ENCODE results near the gene TMEM181. TPM values are rescaled to one million over a fixed set of nuclear protein-coding genes. Genes with fewer than 3 reads are reported as not detected.

The TMEM181 gene
- total RNA-seq, 1 donor from 2014 or later: 31.0 TPM

- H3K4me3 ChIP-seq (ENCODE audit: insufficient read depth, low read depth, low read length): no peak overlapping the region
- Mint-ChIP-seq H3K27me3 (ENCODE audit: low read depth, unreplicated experiment) (no peaks in the 10 kb centered on the region), H3K36me3 (ENCODE audit: low read depth, unreplicated experiment) (peaks cover 20% of the 10 kb centered on the region), H3K4me1 (ENCODE audit: low read depth, unreplicated experiment) (peaks cover 3% of the 10 kb centered on the region), H3K9me3 (ENCODE audit: unreplicated experiment) (no peaks in the 10 kb centered on the region), H3K27ac (ENCODE audit: unreplicated experiment) (no peak overlapping the region), H3K4me3 (ENCODE audit: unreplicated experiment) (no peak overlapping the region)
- no peak overlapping the region for H3K9ac ChIP-seq (ENCODE audit: low read length)
- H3K36me3 ChIP-seq (ENCODE audit: insufficient read depth, low read length): peaks cover 26% of the 10 kb centered on the region
- H3K79me2 ChIP-seq (ENCODE audit: insufficient read depth, low read length): no peaks in the 10 kb centered on the region
- H3K4me1 ChIP-seq (ENCODE audit: insufficient read depth, low read length): no peaks in the 10 kb centered on the region
- no peak overlapping the region for H2AFZ ChIP-seq (ENCODE audit: low read depth, low read length)
- TF ChIP-seq CTCF (IDR thresholded peaks at IDR 0.05; ENCODE audit: insufficient read depth, low read depth, low read length) (peak; percentile 32), EZH2 (IDR thresholded peaks at IDR 0.05; ENCODE audit: insufficient read depth, low read length) (no peak)
- H3K27ac ChIP-seq (ENCODE audit: low read depth, low read length): no peak overlapping the region
- H3K27me3 ChIP-seq (ENCODE audit: insufficient read depth, low read length): no peaks in the 10 kb centered on the region
- no peaks in the 10 kb centered on the region for H3K9me3 ChIP-seq (ENCODE audit: insufficient read depth, low read depth, low read length)
- H4K20me1 ChIP-seq (ENCODE audit: insufficient read depth, low read length): peaks cover 4% of the 10 kb centered on the region
- no peak overlapping the region for H3K4me2 ChIP-seq (ENCODE audit: low read length)
- DNase-seq (ENCODE audit: low read depth) (no peak), FAIRE-seq (no peak)
These were observed 35.3 kb downstream of the TMEM181 start for GRCh38 chr6:158595223-158595622.

- no peak overlapping the region for H3K9ac ChIP-seq (ENCODE audit: low read length)
- H3K9me3 ChIP-seq (ENCODE audit: insufficient read depth, low read depth, low read length): no peaks in the 10 kb centered on the region
- TF ChIP-seq CTCF (IDR thresholded peaks at IDR 0.05; ENCODE audit: insufficient read depth, low read depth, low read length) (no peak), EZH2 (IDR thresholded peaks at IDR 0.05; ENCODE audit: insufficient read depth, low read length) (no peak)
- no peak overlapping the region for H3K4me3 ChIP-seq (ENCODE audit: insufficient read depth, low read depth, low read length)
- H3K79me2 ChIP-seq (ENCODE audit: insufficient read depth, low read length): no peaks in the 10 kb centered on the region
- no peak overlapping the region for H3K27ac ChIP-seq (ENCODE audit: low read depth, low read length)
- no peak overlapping the region for H3K4me2 ChIP-seq (ENCODE audit: low read length)
- no peak for DNase-seq (ENCODE audit: low read depth)
- no peaks in the 10 kb centered on the region for H3K27me3 ChIP-seq (ENCODE audit: insufficient read depth, low read length)
- no peaks in the 10 kb centered on the region for H3K27me3 Mint-ChIP-seq (ENCODE audit: low read depth, unreplicated experiment)
- peaks cover 17% of the 10 kb centered on the region for H3K36me3 Mint-ChIP-seq (ENCODE audit: low read depth, unreplicated experiment)
- H3K36me3 ChIP-seq (ENCODE audit: insufficient read depth, low read length): peaks cover 16% of the 10 kb centered on the region
- peaks cover 4% of the 10 kb centered on the region for H4K20me1 ChIP-seq (ENCODE audit: insufficient read depth, low read length)
- no peak overlapping the region for H3K27ac Mint-ChIP-seq (ENCODE audit: unreplicated experiment)
- no peak overlapping the region for H3K4me3 Mint-ChIP-seq (ENCODE audit: unreplicated experiment)
- no peak overlapping the region for H2AFZ ChIP-seq (ENCODE audit: low read depth, low read length)
- no peaks in the 10 kb centered on the region for H3K9me3 Mint-ChIP-seq (ENCODE audit: unreplicated experiment)
- FAIRE-seq: no peak
- peaks cover 3% of the 10 kb centered on the region for H3K4me1 Mint-ChIP-seq (ENCODE audit: low read depth, unreplicated experiment)
- H3K4me1 ChIP-seq (ENCODE audit: insufficient read depth, low read length): no peaks in the 10 kb centered on the region
These were observed 37.0 kb downstream of the TMEM181 start for GRCh38 chr6:158596861-158597260.

GRCh38 chr6:158597565-158597964, 37.7 kb downstream of the TMEM181 start:
- H2AFZ ChIP-seq (ENCODE audit: low read depth, low read length): no peak overlapping the region
- no peak for TF ChIP-seq CTCF (IDR thresholded peaks at IDR 0.05; ENCODE audit: insufficient read depth, low read depth, low read length)
- no peak for TF ChIP-seq EZH2 (IDR thresholded peaks at IDR 0.05; ENCODE audit: insufficient read depth, low read length)
- DNase-seq (ENCODE audit: low read depth) (no peak), FAIRE-seq (no peak)
- no peak overlapping the region for H3K27ac ChIP-seq (ENCODE audit: low read depth, low read length)
- H3K4me3 ChIP-seq (ENCODE audit: insufficient read depth, low read depth, low read length): no peak overlapping the region
- no peak overlapping the region for H3K9ac ChIP-seq (ENCODE audit: low read length)
- peaks cover 7% of the 10 kb centered on the region for H4K20me1 ChIP-seq (ENCODE audit: insufficient read depth, low read length)
- H3K4me1 ChIP-seq (ENCODE audit: insufficient read depth, low read length): no peaks in the 10 kb centered on the region
- Mint-ChIP-seq H3K27ac (ENCODE audit: unreplicated experiment) (no peak overlapping the region), H3K9me3 (ENCODE audit: unreplicated experiment) (no peaks in the 10 kb centered on the region), H3K4me1 (ENCODE audit: low read depth, unreplicated experiment) (peaks cover 3% of the 10 kb centered on the region), H3K27me3 (ENCODE audit: low read depth, unreplicated experiment) (no peaks in the 10 kb centered on the region), H3K36me3 (ENCODE audit: low read depth, unreplicated experiment) (peaks cover 15% of the 10 kb centered on the region), H3K4me3 (ENCODE audit: unreplicated experiment) (no peak overlapping the region)
- H3K9me3 ChIP-seq (ENCODE audit: insufficient read depth, low read depth, low read length): no peaks in the 10 kb centered on the region
- H3K79me2 ChIP-seq (ENCODE audit: insufficient read depth, low read length): peaks cover 6% of the 10 kb centered on the region
- H3K4me2 ChIP-seq (ENCODE audit: low read length): no peak overlapping the region
- H3K36me3 ChIP-seq (ENCODE audit: insufficient read depth, low read length): peaks cover 11% of the 10 kb centered on the region
- no peaks in the 10 kb centered on the region for H3K27me3 ChIP-seq (ENCODE audit: insufficient read depth, low read length)
